TTC549 (cell line): Measurements from ENCODE around the gene CDK19.
"Not testable (repeated sequence)": the region's sequence is repeated elsewhere in the genome, so short reads cannot be mapped to it uniquely, and the experiment has no call there.

Experiments
- FAIRE-seq: peaks from 2 replicates; lab custom pipeline; 2012; peaks lifted over from hg19 to GRCh38; lab: Jason Lieb, UNC

CDK19 gene

DNA sequence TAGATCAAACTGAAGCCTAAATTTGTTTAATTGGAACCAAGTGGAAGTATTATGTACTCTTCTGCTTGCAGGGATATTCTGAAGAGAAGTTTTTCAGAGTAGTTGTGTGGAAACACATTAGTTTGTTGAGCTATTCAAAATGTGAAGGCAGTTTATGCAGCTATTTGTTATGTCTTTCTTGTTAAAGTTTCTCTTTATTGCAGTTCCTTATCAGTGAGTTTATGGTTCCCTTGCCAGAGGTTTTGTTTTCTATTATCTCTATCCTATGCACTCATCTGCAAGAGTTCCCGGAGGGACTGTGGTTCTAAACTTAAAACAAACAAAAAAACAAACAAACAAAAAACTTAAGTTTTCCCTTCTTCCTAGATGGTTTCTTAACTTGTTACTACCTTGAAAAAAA, 195.2 kb downstream of the CDK19 start:
- FAIRE-seq: no peak

- no peak for FAIRE-seq
These were observed 195.9 kb downstream of the CDK19 start for GRCh38 chr6:110619275-110619908.

GRCh38 chr6:110618591-110619267, 196.5 kb downstream of the CDK19 start:
- no peak for FAIRE-seq

DNA sequence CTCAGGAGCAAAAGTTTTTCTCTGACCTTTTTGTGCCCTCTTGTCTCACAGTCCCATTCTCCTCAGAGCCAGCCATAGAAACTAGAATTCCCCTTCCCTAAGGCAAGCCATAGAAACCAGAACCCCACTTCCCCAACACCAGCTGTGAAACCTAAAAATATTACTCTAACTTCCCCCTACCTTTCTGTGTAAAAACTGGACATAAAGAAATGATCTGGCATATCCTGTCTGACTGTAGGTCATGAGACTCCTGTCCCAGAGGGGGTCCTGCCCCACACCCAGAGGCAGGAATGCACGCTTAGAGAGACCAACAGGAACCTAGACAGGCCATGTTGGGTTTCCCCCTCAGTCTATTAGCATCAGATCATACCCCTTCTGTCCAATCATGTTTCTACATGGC, 198.2 kb downstream of the CDK19 start:
- no peak for FAIRE-seq

DNA sequence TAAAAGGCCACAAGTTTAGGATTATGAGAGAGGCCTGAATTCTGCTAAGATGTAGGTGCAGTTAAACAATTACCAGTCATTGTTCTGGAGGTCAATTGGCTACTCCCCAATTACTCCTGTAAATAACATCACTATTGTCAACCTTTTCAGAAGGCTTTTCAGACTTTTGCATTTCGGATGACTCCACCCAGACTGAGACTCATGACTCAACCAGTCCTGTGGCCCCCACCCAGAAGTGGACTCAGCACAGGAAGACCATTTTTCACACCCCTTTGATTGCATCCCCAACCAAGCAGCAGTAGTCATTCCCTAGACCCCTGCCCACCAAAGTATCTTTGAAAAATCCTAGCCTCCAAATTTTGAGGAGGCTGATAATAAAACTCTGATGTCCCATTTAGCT, 199.5 kb downstream of the CDK19 start:
- no peak for FAIRE-seq

DNA sequence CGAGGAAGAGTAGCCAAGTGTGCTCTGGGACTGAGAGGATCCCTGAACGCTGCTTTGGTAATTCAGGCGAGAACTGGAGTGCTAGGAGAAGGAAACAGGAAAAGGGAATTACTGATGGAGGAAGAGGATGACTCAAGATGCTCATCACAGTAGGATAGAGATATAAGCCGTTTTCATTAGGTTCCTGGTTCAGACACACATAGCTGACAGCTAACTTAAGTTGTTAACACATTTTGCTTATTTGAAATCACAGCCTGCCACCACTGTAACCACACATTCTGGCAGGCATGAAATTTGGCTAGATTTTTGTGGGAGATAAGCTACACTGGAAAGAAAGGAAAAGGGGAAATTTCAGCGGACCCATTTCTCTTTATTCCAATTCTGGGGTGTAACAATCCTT, 200.7 kb downstream of the CDK19 start:
- FAIRE-seq: no peak

GRCh38 chr6:110614106-110614505, 201.2 kb downstream of the CDK19 start:
- no peak for FAIRE-seq

DNA sequence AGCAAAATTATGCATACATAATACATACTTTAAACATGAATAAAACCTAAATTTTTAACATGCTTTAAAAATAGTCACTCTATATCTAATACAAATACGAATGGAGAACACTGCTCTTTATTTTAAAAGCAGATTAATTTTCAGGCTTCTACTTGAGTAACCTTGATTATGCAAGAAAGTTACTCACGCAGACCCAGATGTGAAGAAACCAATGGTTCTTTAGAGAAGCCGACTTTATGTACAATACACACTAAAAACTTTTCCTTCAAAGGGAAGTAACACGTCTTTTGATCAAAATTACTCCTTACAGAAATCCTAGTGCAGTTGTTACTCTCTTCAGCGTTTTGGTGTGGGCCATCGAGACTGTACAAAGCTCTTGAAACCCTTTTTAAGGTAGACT, 201.9 kb downstream of the CDK19 start:
- FAIRE-seq: no peak

DNA sequence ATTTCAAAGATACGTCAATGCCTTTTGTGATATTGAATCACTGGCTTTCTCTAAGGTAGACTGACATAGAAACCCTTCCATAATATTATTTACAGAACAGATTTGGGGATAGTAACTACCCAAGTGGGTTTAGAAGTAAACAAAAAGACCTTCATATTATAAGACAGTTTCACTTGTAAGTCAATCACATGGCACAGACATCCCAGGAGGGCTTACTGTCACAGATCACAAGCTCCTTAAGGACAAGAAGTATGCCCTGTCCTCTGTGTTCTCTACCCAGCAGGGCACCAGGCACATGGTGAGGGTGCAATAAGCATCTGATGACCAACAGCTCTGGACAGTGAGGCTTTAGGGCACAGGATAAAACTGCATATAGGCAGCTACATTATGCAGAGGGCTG, 203.0 kb downstream of the CDK19 start:
- no peak for FAIRE-seq

DNA sequence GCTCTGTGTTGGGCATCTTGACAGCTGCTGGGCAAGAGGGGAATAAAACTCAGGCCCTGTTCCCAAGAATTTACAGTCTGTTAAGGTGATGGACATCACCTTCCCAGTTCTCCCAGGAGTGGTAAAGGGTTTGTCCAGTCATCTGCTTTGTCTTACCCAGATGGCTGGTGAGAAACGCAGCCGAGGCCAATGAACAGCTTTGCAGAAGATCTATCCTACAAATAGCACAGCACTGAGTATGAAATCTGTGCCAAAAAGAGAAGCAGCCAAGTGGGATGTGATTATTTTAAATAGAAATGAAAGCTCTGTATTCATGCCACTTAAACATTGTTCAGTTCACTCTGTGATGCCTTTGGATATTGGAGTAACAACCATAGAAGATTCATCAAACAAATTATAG, 206.2 kb downstream of the CDK19 start:
- no peak for FAIRE-seq

GRCh38 chr6:110608151-110608550, 207.1 kb downstream of the CDK19 start:
- no peak for FAIRE-seq

GRCh38 chr6:110606151-110606550, 209.1 kb downstream of the CDK19 start:
- FAIRE-seq: no peak

DNA sequence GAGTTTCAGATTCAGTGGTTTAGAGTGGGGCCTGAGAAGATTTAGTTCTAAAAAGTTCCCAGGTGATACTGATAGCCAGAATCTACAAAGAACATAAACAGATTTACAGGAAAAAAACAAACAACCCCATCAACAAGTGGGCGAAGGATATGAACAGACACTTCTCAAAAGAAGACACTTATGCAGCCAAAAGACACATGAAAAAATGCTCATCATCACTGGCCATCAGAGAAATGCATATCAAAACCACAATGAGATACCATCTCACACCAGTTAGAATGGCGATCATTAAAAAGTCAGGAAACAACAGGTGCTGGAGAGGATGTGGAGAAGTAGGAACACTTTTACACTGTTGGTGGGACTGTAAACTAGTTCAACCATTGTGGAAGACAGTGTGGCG, 214.6 kb downstream of the CDK19 start:
- not testable (repeated sequence) for FAIRE-seq

DNA sequence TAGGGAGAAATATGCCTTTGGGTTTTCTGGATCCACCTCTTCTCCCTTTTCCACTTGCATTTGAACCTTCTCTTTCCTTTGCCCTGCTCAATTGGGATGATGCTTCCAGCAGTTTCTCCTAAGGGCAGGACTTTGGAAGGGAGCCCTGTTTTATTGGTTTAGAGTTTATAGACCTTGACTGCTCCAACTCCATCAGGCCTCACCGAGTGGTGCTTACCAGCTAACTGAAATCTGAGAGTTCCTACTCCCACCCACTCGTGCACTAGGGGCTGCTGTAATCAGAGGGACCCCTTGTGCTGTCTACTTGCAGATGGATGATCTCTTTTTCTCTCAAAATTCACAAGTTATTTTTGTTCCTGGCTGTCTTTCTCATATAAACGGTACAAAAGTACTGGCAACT, 217.5 kb downstream of the CDK19 start:
- FAIRE-seq: no peak

DNA sequence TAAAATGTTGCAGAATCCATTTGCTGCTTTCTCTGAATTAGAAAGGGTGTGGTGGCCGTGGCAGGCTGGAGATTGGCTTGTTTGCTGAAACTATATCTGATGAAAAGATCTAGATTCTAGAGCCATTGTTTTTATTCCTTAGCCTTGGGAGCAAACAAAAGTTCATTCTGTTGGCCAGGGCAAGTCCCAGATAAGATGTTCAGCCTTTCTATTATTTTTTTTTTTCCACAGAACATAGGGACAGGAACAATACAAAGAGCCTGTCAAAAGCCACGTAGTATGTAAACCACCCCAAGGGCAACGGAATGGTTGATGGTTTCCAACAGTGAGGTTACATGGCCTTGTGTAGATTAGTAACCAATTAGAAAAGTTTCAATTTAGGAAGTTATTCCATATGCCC, 218.9 kb downstream of the CDK19 start:
- no peak for FAIRE-seq

DNA sequence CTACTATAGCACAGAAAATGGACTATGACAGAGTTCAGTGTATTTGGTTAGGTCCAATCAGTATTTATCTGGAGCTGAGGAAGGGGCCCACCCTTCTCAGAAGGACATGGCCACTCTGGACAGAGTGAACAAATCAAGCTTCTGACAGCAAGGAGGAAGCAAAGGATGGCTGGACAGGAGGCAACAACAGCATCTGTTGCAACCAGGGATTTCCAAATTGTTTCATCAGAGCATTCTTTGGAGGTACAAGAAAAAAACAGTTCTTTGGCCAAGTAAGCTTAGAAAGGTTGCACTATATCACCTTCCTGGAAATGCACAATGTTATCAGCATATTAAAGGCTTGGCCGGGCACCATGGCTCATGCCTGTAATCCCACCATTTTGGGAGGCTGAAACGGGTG, 220.2 kb downstream of the CDK19 start:
- FAIRE-seq: no peak

GRCh38 chr6:110593637-110594036, 221.6 kb downstream of the CDK19 start:
- no peak for FAIRE-seq

DNA sequence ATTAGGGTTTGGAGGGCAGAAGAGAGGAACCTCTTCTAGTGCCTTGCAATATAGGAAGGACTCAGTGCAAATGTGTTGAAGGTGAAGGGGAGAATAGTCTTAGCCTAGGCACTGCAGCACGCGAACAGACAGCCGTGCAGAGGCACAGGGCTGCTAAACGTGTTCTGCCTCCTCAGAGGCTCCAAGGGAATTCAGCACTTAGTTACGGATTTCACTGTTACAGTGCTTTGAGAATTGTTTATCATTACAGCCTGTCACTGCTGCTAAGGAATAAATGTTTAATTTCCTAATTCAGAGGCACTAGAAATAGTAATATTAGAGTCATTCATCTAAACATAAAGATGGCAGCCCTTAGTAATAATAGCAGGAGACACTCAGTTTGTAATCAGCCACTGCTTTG, 222.5 kb downstream of the CDK19 start:
- no peak for FAIRE-seq

DNA sequence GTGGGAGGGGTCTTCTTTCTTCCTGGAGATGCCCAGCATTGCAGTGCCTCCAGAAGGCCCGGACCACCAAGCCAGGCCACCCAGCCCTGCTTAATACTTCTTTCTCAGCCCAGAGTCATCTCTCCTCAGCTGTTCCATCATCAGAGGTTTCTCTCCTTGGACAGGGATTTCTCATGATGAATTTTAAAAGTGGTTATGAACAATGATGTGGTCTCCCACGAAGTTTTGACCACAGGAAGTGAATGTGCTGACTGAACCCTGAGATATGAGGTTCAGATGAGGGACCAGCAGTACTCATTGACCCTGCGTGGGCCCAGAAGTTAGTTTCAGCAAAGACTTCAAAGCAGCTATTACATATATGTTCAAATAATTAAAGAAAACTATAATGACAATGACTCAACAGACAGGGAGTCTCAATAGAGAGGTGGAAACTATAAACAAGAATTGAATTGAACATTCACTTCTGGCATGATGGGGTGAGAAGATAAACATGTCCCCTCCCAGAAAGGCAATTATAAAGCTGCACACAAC, 224.4 kb downstream of the CDK19 start:
- FAIRE-seq: no peak

GRCh38 chr6:110589865-110590513, 225.3 kb downstream of the CDK19 start:
- no peak for FAIRE-seq

DNA sequence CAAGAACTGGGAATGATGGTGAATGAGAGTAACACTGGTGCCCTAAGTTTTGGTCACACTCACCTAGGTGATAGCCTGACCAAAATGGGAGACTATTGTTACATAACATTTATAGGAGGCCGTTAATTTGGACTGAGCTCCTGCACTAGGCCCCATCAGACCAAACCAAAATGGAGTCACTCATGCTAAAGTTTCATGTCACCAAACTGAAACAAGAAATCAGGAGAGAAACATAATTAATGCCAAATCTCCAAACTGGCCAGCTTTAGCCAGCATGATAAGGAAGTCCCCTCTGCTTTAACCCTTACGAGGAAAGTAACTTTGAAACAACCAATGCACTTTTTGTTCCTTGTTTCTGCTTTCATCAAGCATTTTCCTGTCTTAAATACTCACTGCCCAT, 227.9 kb downstream of the CDK19 start:
- no peak for FAIRE-seq

- no peak for FAIRE-seq
These were observed 233.6 kb downstream of the CDK19 start for GRCh38 chr6:110581679-110582078.

- FAIRE-seq: not testable (repeated sequence)
These were observed 237.6 kb downstream of the CDK19 start for GRCh38 chr6:110577596-110578167.
